ENCODE data around the gene PDE6B.
"Not testable (repeated sequence)": the region's sequence is repeated elsewhere in the genome, so short reads cannot be mapped to it uniquely, and the experiment has no call there.

The PDE6B gene

GRCh38 chr4:704198-704891 lies 79.0 kb downstream of the PDE6B start:
- no peak for DNase-seq (ENCODE audit: low spot score)

GRCh38 chr4:704971-705277 lies 79.6 kb downstream of the PDE6B start:
- no peak for DNase-seq (ENCODE audit: low spot score)

- DNase-seq (ENCODE audit: low spot score) = peak; percentile 100
Measured at GRCh38 chr4:705278-706082, 80.1 kb downstream of the PDE6B start, which contains the start of gene PCGF3. PCGF3 (plus strand) TSS chr4:705832; CDS start chr4:733681, 27,849 bp downstream.

- DNase-seq (ENCODE audit: low spot score) = not testable (repeated sequence)
Measured at GRCh38 chr4:706083-706633, 80.8 kb downstream of the PDE6B start.

- DNase-seq (ENCODE audit: low spot score) = no peak
Measured at GRCh38 chr4:706834-707598, 81.6 kb downstream of the PDE6B start.

GRCh38 chr4:707929-708630 lies 82.7 kb downstream of the PDE6B start:
- no peak for DNase-seq (ENCODE audit: low spot score)

- no peak for DNase-seq (ENCODE audit: low spot score)
Measured at GRCh38 chr4:708631-708933, 83.2 kb downstream of the PDE6B start.

GRCh38 chr4:709348-709747 lies 84.0 kb downstream of the PDE6B start:
- no peak for DNase-seq (ENCODE audit: low spot score)

GRCh38 chr4:710116-710515 lies 84.7 kb downstream of the PDE6B start:
- DNase-seq (ENCODE audit: low spot score) = no peak

- DNase-seq (ENCODE audit: low spot score) = no peak
Measured at GRCh38 chr4:710916-711315, 85.5 kb downstream of the PDE6B start.

- no peak for DNase-seq (ENCODE audit: low spot score)
Measured at GRCh38 chr4:712093-712492, 86.7 kb downstream of the PDE6B start.

DNA sequence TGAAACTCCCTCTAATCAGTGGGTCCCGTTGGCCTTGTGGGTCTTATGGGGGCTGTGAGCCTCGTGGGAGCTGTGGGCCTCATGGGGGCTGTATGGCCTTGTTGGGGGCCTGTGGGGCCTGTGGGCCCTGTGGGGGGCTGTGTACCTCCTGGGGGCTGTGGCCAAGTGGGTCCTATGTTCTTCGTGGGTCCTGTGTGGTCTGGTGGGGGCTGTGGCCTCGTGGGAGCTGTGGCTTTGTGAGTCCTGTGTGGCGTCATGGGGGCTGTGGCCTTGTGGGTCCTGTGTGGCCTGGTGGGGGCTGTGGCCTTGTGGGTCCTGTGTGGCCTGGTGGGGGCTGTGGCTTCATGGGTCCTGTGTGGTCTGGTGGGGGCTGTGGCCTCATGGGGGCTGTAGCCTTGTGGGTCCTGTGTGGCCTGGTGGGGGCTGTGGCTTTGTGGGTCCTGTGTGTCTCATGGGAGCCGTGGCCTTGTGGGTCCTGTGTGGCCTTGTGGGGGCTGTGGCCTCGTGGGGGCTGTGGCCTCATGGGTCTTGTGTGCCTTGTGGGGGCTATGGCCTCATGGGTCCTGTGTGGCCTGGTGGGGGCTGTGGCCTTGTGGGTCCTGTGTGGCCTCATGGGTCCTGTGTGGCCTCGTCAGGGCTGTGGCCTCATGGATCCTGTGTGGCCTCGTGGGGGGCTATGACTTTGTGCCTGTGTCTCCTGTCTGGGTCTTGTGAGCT lies 87.7 kb downstream of the PDE6B start:
- no peak for DNase-seq (ENCODE audit: low spot score)

- no peak for DNase-seq (ENCODE audit: low spot score)
Measured at GRCh38 chr4:714087-714486, 88.7 kb downstream of the PDE6B start.

GRCh38 chr4:717601-718320 lies 92.4 kb downstream of the PDE6B start:
- no peak for DNase-seq (ENCODE audit: low spot score)

- no peak for DNase-seq (ENCODE audit: low spot score)
Measured at GRCh38 chr4:718460-718859, 93.1 kb downstream of the PDE6B start.
